Measurements from ENCODE around the gene BEGAIN.

- TF ChIP-seq, protein P1, sequence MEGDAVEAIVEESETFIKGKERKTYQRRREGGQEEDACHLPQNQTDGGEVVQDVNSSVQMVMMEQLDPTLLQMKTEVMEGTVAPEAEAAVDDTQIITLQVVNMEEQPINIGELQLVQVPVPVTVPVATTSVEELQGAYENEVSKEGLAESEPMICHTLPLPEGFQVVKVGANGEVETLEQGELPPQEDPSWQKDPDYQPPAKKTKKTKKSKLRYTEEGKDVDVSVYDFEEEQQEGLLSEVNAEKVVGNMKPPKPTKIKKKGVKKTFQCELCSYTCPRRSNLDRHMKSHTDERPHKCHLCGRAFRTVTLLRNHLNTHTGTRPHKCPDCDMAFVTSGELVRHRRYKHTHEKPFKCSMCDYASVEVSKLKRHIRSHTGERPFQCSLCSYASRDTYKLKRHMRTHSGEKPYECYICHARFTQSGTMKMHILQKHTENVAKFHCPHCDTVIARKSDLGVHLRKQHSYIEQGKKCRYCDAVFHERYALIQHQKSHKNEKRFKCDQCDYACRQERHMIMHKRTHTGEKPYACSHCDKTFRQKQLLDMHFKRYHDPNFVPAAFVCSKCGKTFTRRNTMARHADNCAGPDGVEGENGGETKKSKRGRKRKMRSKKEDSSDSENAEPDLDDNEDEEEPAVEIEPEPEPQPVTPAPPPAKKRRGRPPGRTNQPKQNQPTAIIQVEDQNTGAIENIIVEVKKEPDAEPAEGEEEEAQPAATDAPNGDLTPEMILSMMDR (IDR thresholded peaks at IDR 0.05): no peak
- no peak for TF ChIP-seq POLR2A (IDR thresholded peaks at IDR 0.05)
Observed at GRCh38 chr14:100543471-100544455, 43.5 kb downstream of the BEGAIN start.
